Subcutaneous abdominal adipose tissue (tissue), 5 donors: ENCODE results near the gene PTPRO.

Source experiments
- H3K27ac ChIP-seq: one replicate; pipeline ENCODE4 v1.7.0; 2013; ENCODE audit warnings: low read depth, mild to moderate bottlenecking, inconsistent platforms, low read length, moderate library complexity
- H3K27me3 ChIP-seq, 5 donors: one replicate each; pipeline ENCODE4 v1.7.0; 2013; ENCODE audit warnings: low read length in 5 of 5, inconsistent platforms in 1 of 5; ENCODE audit not compliant: control insufficient read depth in 5 of 5, insufficient read depth in 4 of 5
- H3K36me3 ChIP-seq, 5 donors: one replicate each; pipeline ENCODE4 v1.7.0; 2013; ENCODE audit warnings: low read length in 5 of 5; ENCODE audit not compliant: control insufficient read depth in 5 of 5, insufficient read depth in 5 of 5
- H3K4me1 ChIP-seq, 5 donors: one replicate each; pipeline ENCODE4 v1.7.0; 2013; ENCODE audit warnings: low read length in 5 of 5, mild to moderate bottlenecking in 3 of 5, moderate library complexity in 1 of 5; ENCODE audit not compliant: control insufficient read depth in 5 of 5, insufficient read depth in 5 of 5
- H3K4me3 ChIP-seq, 5 donors: one replicate each; pipeline ENCODE4 v1.7.0; 2013; ENCODE audit warnings: low read length in 5 of 5, low read depth in 1 of 5
- H3K9ac ChIP-seq, 5 donors: one replicate each; pipeline ENCODE4 v1.7.0; 2013; ENCODE audit warnings: low read length in 5 of 5, mild to moderate bottlenecking in 4 of 5, moderate library complexity in 3 of 5
- H3K9me3 ChIP-seq, 5 donors: one replicate each; pipeline ENCODE4 v1.7.0; 2013; ENCODE audit warnings: low read length in 5 of 5; ENCODE audit not compliant: control insufficient read depth in 5 of 5
- donor health status: healthy.
- donor health status: healthy.
- donor health status: healthy.
- donor health status: healthy.
- donor health status: healthy.

The PTPRO gene

DNA sequence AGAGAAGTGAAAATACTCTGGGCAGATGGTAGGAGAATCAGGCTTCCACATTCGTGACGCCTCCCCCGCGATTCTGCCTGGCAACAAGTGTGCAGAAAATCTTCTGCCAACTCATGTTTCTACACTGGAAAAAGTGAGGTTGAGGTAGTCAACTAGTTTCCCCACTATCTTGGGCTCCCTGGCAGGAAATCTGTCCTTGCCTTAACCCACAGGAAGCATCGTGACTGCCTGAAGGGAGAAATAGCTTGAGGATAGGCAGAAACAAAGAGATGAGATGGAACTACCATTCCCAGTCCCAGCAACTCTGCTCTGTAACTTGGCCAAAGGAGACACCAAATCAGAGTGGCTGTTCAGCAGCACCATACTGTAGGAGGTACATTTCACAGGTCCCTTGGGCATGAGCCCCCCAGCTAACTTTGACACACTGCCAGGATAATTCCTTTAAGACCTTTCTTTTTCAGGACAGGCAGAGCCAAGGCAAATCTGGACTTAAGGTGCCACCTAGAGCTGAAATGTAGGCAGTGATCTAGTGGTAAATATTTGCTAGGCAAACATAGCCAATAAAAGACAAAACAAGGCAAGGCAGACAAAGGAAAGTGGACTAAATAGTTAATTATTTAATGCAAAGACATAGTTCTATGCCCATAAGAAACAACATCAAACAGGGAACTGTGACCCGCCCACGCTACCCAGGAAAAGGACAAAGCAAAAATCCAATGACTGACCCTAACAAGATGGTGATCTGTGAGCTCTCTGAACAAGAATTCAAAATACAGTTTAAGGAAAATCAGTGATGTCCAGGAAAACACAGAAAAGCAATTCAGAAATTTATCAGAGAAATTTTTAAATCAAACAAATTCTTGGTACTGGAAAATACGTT, 205.1 kb downstream of the PTPRO start:
- peaks cover 0 to 2% (median 0%) of the 10 kb centered on the region in 5 donors for H3K4me1 ChIP-seq
- no peaks in the 10 kb centered on the region for H3K36me3 ChIP-seq
- H3K27ac ChIP-seq, result no peak overlapping the region
- peaks cover 0 to 8% (median 2%) of the 10 kb centered on the region in 5 donors for H3K9me3 ChIP-seq
- peaks cover 0 to 3% (median 0%) of the 10 kb centered on the region in 5 donors for H3K27me3 ChIP-seq
- peak overlapping the region in 1 of 5 donors; percentile 15 for H3K4me3 ChIP-seq
- H3K9ac ChIP-seq, result no peak overlapping the region

DNA sequence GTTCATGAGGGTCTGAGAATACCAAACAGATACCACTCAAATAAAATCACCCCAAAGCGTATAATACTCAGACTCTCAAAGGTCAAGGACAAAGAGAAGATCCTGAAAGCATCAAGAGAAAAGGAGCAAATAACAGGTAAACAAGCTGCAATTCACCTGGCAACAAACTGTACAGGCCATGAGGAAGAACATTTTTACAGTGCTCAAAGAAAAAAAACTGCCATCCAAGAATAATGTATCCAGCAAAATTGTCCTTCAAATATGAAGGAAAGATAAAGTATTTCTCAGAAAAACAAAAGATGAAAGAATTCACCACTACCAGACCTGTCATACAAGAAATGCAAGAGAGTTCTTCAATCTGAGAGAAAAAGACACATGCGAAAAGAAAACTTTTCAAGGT, 206.4 kb downstream of the PTPRO start:
- Histone ChIP-seq H3K9ac (no peak overlapping the region), H3K27me3 (no peaks in the 10 kb centered on the region), H3K4me3 (no peak overlapping the region)

DNA sequence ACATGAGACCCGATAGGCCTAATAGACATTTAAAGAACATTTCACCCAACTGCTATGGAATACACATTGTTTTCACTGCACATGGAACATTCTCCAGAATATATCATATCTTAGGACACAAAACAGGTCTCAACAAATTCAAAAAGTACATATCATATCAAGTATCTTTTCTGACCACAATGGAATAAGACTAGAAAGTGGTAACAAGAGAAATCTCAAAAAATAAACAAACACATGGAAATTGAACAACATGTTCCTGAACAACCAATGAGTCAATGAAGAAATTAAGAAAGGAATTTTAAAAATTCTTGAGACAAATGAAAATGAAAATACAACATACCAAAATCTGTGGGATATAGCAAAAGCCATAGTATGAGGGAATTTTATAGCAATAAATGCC, 208.1 kb downstream of the PTPRO start:
- Histone ChIP-seq H3K9ac (no peak overlapping the region), H3K27ac (no peak overlapping the region), H3K4me3 (no peak overlapping the region), H3K9me3 (peaks cover 0 to 8% (median 2%) of the 10 kb centered on the region in 5 donors), H3K36me3 (no peaks in the 10 kb centered on the region), H3K4me1 (peaks cover 0 to 13% (median 4%) of the 10 kb centered on the region in 5 donors), H3K27me3 (no peaks in the 10 kb centered on the region)

More for the DNA sequence above, 206.4 kb downstream of the PTPRO start:
- Histone ChIP-seq H3K9me3 (peaks cover 0 to 8% (median 2%) of the 10 kb centered on the region in 5 donors), H3K36me3 (no peaks in the 10 kb centered on the region), H3K27ac (no peak overlapping the region), H3K4me1 (peaks cover 0 to 2% (median 0%) of the 10 kb centered on the region in 5 donors)

- Histone ChIP-seq H3K4me3 (no peak overlapping the region), H3K9ac (no peak overlapping the region), H3K27me3 (no peaks in the 10 kb centered on the region), H3K4me1 (peaks cover 0 to 14% (median 4%) of the 10 kb centered on the region in 5 donors), H3K9me3 (peaks cover 0 to 8% (median 2%) of the 10 kb centered on the region in 5 donors), H3K27ac (no peak overlapping the region), H3K36me3 (no peaks in the 10 kb centered on the region)
Observed at GRCh38 chr12:15532364-15532977, 210.2 kb downstream of the PTPRO start.

- Histone ChIP-seq H3K27me3 (no peaks in the 10 kb centered on the region), H3K9ac (no peak overlapping the region), H3K9me3 (no peaks in the 10 kb centered on the region), H3K4me3 (peak overlapping the region in 4 of 5 donors; percentile 8 to 31 (median 14)), H3K36me3 (no peaks in the 10 kb centered on the region), H3K4me1 (peaks cover 0 to 14% (median 4%) of the 10 kb centered on the region in 5 donors), H3K27ac (no peak overlapping the region)
Observed at GRCh38 chr12:15534322-15534721, 212.0 kb downstream of the PTPRO start.

DNA sequence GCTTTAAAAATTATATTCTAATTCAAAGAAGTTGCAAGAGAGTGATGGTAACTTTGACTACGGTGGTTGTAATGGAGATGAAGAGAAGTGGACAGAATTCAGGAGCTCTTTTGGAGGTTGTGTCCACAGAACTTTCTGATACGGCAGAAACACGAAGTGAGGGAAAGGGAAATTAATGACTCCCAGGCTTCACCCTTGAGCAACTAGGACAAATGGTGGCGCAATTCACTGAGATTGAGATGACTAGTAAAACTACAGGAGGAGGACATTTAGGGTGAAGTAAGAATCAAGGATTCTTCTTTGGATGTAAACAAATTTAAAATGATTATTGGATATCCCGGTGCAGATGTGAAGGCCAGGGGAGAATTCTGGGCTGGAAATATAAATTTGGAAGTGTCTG, 212.6 kb downstream of the PTPRO start:
- no peaks in the 10 kb centered on the region for H3K36me3 ChIP-seq
- no peak overlapping the region for H3K4me3 ChIP-seq
- H3K27ac ChIP-seq, result no peak overlapping the region
- H3K4me1 ChIP-seq, result peaks cover 0 to 14% (median 4%) of the 10 kb centered on the region in 5 donors
- H3K9ac ChIP-seq, result no peak overlapping the region
- H3K9me3 ChIP-seq, result no peaks in the 10 kb centered on the region
- H3K27me3 ChIP-seq, result no peaks in the 10 kb centered on the region

GRCh38 chr12:15535352-15535781, 213.1 kb downstream of the PTPRO start:
- no peak overlapping the region for H3K9ac ChIP-seq
- H3K9me3 ChIP-seq, result no peaks in the 10 kb centered on the region
- H3K27ac ChIP-seq, result no peak overlapping the region
- H3K4me1 ChIP-seq, result peaks cover 0 to 14% (median 4%) of the 10 kb centered on the region in 5 donors
- no peaks in the 10 kb centered on the region for H3K27me3 ChIP-seq
- no peak overlapping the region for H3K4me3 ChIP-seq
- no peaks in the 10 kb centered on the region for H3K36me3 ChIP-seq

GRCh38 chr12:15536446-15536845, 214.1 kb downstream of the PTPRO start:
- Histone ChIP-seq H3K36me3 (no peaks in the 10 kb centered on the region), H3K9me3 (no peaks in the 10 kb centered on the region), H3K27ac (no peak overlapping the region), H3K27me3 (no peaks in the 10 kb centered on the region), H3K9ac (no peak overlapping the region), H3K4me1 (peaks cover 0 to 14% (median 4%) of the 10 kb centered on the region in 5 donors), H3K4me3 (no peak overlapping the region)

DNA sequence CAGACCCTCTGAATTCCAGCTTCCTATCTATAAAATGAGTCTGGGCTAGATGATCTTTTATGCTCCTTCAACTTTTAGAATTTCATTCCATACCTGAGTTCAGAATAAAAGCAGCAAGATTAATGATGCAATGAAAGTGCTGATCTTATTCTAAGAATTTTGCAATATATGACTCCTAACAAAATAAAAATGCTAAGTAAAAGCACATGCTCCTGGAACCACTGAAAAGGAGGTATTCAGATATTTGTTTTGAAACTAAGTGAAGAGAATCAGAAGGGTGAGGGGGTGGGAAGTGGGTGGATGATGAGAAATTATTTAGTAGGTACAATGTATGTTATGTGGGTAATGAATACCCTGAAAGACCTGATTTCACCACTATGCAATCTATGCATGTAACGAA, 216.6 kb downstream of the PTPRO start:
- no peak overlapping the region for H3K4me3 ChIP-seq
- H3K9me3 ChIP-seq, result no peaks in the 10 kb centered on the region
- peaks cover 0 to 12% (median 4%) of the 10 kb centered on the region in 5 donors for H3K4me1 ChIP-seq
- H3K9ac ChIP-seq, result no peak overlapping the region
- H3K27ac ChIP-seq, result no peak overlapping the region
- no peaks in the 10 kb centered on the region for H3K36me3 ChIP-seq
- no peaks in the 10 kb centered on the region for H3K27me3 ChIP-seq

- Histone ChIP-seq H3K9ac (no peak overlapping the region), H3K36me3 (no peaks in the 10 kb centered on the region), H3K4me1 (peaks cover 0 to 5% (median under 1%) of the 10 kb centered on the region in 5 donors), H3K4me3 (no peak overlapping the region), H3K9me3 (no peaks in the 10 kb centered on the region), H3K27ac (no peak overlapping the region), H3K27me3 (no peaks in the 10 kb centered on the region)
Observed at GRCh38 chr12:15540005-15540404, 217.7 kb downstream of the PTPRO start.
